PC-3 (cell line): ENCODE data around the gene TTC7B.

Experiments
- EZH2 ChIP-seq: fragments of 300-600 bp; sonication (generic); IDR thresholded peaks from one replicate; pipeline ENCODE4 v1.6.1; 2017; ENCODE audit warnings: antibody characterized with exemption, mild to moderate bottlenecking, low read length; ENCODE audit not compliant: unreplicated experiment
- EZH2phosphoT487 ChIP-seq: fragments of 300-600 bp; sonication (generic); IDR thresholded peaks from 2 replicates; pipeline ENCODE4 v1.6.1; 2018; ENCODE audit warnings: mild to moderate bottlenecking, antibody characterized with exemption, low read length, borderline replicate concordance
- TF ChIP-seq, protein P1 (sequence below): fragments of 300-600 bp; sonication (generic); conservative IDR thresholded peaks from 2 replicates; pipeline ENCODE4 v1.5.1; 2017; ENCODE audit warnings: antibody characterized with exemption, low read depth, mild to moderate bottlenecking, low read length

DNA sequence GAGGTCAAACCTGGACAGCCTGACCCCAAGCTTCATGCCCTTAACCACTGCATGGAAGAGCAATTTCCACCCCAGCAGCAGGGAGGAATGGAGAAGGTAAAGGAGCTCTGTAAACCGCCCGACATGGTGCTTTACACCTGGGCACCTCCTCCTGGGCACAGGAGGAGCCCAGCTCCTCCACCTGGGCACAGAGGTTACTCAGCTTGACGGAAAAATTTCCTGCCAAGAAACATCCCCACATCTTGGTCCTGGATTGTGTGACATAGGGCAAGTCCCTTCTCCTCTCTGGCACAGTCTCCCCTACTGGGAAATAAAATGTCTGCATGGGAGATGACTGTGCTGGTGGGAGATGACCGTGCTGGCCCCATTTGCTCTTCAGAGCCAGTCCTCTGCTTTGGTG, 40.8 kb downstream of the TTC7B start:
- TF ChIP-seq, protein P1, sequence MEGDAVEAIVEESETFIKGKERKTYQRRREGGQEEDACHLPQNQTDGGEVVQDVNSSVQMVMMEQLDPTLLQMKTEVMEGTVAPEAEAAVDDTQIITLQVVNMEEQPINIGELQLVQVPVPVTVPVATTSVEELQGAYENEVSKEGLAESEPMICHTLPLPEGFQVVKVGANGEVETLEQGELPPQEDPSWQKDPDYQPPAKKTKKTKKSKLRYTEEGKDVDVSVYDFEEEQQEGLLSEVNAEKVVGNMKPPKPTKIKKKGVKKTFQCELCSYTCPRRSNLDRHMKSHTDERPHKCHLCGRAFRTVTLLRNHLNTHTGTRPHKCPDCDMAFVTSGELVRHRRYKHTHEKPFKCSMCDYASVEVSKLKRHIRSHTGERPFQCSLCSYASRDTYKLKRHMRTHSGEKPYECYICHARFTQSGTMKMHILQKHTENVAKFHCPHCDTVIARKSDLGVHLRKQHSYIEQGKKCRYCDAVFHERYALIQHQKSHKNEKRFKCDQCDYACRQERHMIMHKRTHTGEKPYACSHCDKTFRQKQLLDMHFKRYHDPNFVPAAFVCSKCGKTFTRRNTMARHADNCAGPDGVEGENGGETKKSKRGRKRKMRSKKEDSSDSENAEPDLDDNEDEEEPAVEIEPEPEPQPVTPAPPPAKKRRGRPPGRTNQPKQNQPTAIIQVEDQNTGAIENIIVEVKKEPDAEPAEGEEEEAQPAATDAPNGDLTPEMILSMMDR: no peak
- TF ChIP-seq EZH2: no peak
- TF ChIP-seq EZH2phosphoT487: no peak
